ENCODE data around the gene NGEF.

DNA sequence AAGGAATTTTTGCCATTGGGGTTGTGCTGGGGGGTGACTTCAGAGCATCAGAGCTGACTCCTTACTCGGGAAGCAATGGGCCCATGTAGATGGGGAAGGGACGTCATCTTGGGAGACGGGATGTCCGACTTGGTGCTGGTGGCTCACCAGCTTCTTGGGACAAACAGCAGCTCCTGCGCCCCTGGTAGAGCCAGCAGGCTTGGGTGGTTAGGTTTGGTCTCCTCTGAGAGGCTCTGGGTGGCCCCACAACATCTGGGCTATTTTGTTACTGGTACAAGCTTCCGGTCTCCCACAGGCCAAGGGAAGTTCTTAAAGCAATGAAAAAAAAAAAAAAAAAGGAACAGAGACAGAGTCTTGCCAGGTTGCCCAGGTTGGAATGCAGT, 1.8 kb downstream of the NGEF start:
- TF ChIP-seq, protein P1, sequence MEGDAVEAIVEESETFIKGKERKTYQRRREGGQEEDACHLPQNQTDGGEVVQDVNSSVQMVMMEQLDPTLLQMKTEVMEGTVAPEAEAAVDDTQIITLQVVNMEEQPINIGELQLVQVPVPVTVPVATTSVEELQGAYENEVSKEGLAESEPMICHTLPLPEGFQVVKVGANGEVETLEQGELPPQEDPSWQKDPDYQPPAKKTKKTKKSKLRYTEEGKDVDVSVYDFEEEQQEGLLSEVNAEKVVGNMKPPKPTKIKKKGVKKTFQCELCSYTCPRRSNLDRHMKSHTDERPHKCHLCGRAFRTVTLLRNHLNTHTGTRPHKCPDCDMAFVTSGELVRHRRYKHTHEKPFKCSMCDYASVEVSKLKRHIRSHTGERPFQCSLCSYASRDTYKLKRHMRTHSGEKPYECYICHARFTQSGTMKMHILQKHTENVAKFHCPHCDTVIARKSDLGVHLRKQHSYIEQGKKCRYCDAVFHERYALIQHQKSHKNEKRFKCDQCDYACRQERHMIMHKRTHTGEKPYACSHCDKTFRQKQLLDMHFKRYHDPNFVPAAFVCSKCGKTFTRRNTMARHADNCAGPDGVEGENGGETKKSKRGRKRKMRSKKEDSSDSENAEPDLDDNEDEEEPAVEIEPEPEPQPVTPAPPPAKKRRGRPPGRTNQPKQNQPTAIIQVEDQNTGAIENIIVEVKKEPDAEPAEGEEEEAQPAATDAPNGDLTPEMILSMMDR (IDR thresholded peaks at IDR 0.05) = no peak
- TF ChIP-seq POLR2A (IDR thresholded peaks at IDR 0.05) = no peak

All from uterus (tissue), 2 donors.